H9 (cell line): Measurements from ENCODE around the gene IFNG-AS1. TPM values are rescaled to one million over a fixed set of nuclear protein-coding genes. Genes with fewer than 3 reads are reported as not detected.

Experiments used
- DNase-seq: peaks from one replicate; pipeline ENCODE4 v3.0.0-alpha.2; 2017
- H2AFZ ChIP-seq: one replicate; pipeline ENCODE4 v1.6.1; 2013; ENCODE audit warnings: mild to moderate bottlenecking, low read length, control low read depth, moderate library complexity
- H2AK5ac ChIP-seq: 2 replicates; pipeline ENCODE4 v1.6.1; 2013; ENCODE audit warnings: low read length, control low read depth, mixed read lengths; ENCODE audit not compliant: insufficient read length
- H2BK120ac ChIP-seq: one replicate; pipeline ENCODE4 v1.6.1; 2013; ENCODE audit warnings: low read depth, mild to moderate bottlenecking, low read length, control low read depth, inconsistent platforms; ENCODE audit not compliant: poor library complexity, severe bottlenecking
- H2BK12ac ChIP-seq: 2 replicates; pipeline ENCODE4 v1.6.1; 2013; ENCODE audit warnings: low read length, control low read depth, mixed read lengths, low read depth; ENCODE audit not compliant: insufficient read length
- H2BK15ac ChIP-seq: 2 replicates; pipeline ENCODE4 v1.6.1; 2013; ENCODE audit warnings: low read depth, low read length, control low read depth
- H2BK20ac ChIP-seq: one replicate; pipeline ENCODE4 v1.6.1; 2013; ENCODE audit warnings: low read depth, mild to moderate bottlenecking, low read length, control low read depth, inconsistent platforms; ENCODE audit not compliant: poor library complexity, severe bottlenecking
- H2BK5ac ChIP-seq: 2 replicates; pipeline ENCODE4 v1.6.1; 2013; ENCODE audit warnings: low read length, control low read depth, mixed read lengths; ENCODE audit not compliant: insufficient read length
- H3K14ac ChIP-seq: 2 replicates; pipeline ENCODE4 v1.6.1; 2013; ENCODE audit warnings: low read length, control low read depth; ENCODE audit not compliant: insufficient read depth
- H3K18ac ChIP-seq: 2 replicates; pipeline ENCODE4 v1.6.1; 2013; ENCODE audit warnings: low read depth, mild to moderate bottlenecking, mixed read lengths, low read length, control low read depth; ENCODE audit not compliant: insufficient read length
- H3K23ac ChIP-seq: 2 replicates; pipeline ENCODE4 v1.6.1; 2013; ENCODE audit warnings: low read length, control low read depth, mixed read lengths, low read depth; ENCODE audit not compliant: insufficient read length
- H3K23me2 ChIP-seq: 2 replicates; pipeline ENCODE4 v1.6.1; 2013; ENCODE audit warnings: low read depth, mild to moderate bottlenecking, mixed read lengths, low read length, control low read depth; ENCODE audit not compliant: insufficient read length, poor library complexity, severe bottlenecking
- H3K27ac ChIP-seq: 2 replicates; pipeline ENCODE4 v1.5.1; 2013; ENCODE audit warnings: low read length, control low read depth, mixed read lengths, low read depth; ENCODE audit not compliant: insufficient read length
- H3K27me3 ChIP-seq: 2 replicates; pipeline ENCODE4 v1.6.1; 2013; ENCODE audit warnings: low read length, control low read depth, inconsistent platforms; ENCODE audit not compliant: insufficient read depth
- H3K4ac ChIP-seq: 2 replicates; pipeline ENCODE4 v1.6.1; 2013; ENCODE audit warnings: low read depth, mild to moderate bottlenecking, control low read depth, inconsistent platforms, low read length, moderate library complexity
- H3K4me1 ChIP-seq: 2 replicates; pipeline ENCODE4 v1.6.1; 2013; ENCODE audit warnings: low read length, control low read depth, inconsistent platforms; ENCODE audit not compliant: insufficient read depth
- H3K4me2 ChIP-seq: 2 replicates; pipeline ENCODE4 v1.6.1; 2013; ENCODE audit warnings: low read length, control low read depth, mixed read lengths; ENCODE audit not compliant: insufficient read length, insufficient read depth
- H3K56ac ChIP-seq: 2 replicates; pipeline ENCODE4 v1.6.1; 2013; ENCODE audit warnings: low read depth, mild to moderate bottlenecking, mixed read lengths, low read length, control low read depth; ENCODE audit not compliant: insufficient read length
- H3K79me1 ChIP-seq: 2 replicates; pipeline ENCODE4 v1.6.1; 2013; ENCODE audit warnings: low read depth, mild to moderate bottlenecking, moderate library complexity, low read length, control low read depth, inconsistent platforms; ENCODE audit not compliant: insufficient read depth, poor library complexity, severe bottlenecking
- H3K79me2 ChIP-seq: 2 replicates; pipeline ENCODE4 v1.6.1; 2013; ENCODE audit warnings: low read length, control low read depth, inconsistent platforms; ENCODE audit not compliant: insufficient read depth
- H3K9ac ChIP-seq: 2 replicates; pipeline ENCODE4 v1.6.1; 2013; ENCODE audit warnings: low read length, control low read depth, mixed read lengths; ENCODE audit not compliant: insufficient read length; ENCODE audit errors: extremely low read depth
- H3K9me3 ChIP-seq: one replicate; pipeline ENCODE4 v1.6.1; 2013; ENCODE audit warnings: low read depth, low read length, inconsistent platforms; ENCODE audit not compliant: control insufficient read depth
- H3T11ph ChIP-seq: one replicate; pipeline ENCODE4 v1.6.1; 2013; ENCODE audit warnings: mild to moderate bottlenecking, low read length, control low read depth, inconsistent platforms
- H4K20me1 ChIP-seq: one replicate; pipeline ENCODE4 v1.6.1; 2013; ENCODE audit not compliant: control insufficient read depth, insufficient read length, insufficient read depth
- H4K5ac ChIP-seq: 2 replicates; pipeline ENCODE4 v1.6.1; 2013; ENCODE audit warnings: low read depth, mild to moderate bottlenecking, mixed read lengths, low read length, control low read depth; ENCODE audit not compliant: insufficient read length
- H4K8ac ChIP-seq: replicated peaks from 2 replicates; pipeline ENCODE4 v1.6.1; 2013; ENCODE audit warnings: low read length, control low read depth, mixed read lengths, low read depth; ENCODE audit not compliant: insufficient read length
- H4K91ac ChIP-seq: 2 replicates; pipeline ENCODE4 v1.6.1; 2013; ENCODE audit warnings: low read depth, mild to moderate bottlenecking, moderate library complexity, mixed read lengths, low read length, control low read depth; ENCODE audit not compliant: insufficient read length
- H3K27ac Mint-ChIP-seq, 3 experiments: 2 replicates in 2 of 3; 3 replicates in 1 of 3; pipeline ENCODE4 v1.8.0; 2020 to 2021; ENCODE audit warnings: mixed read lengths in 3 of 3, mild to moderate bottlenecking in 1 of 3, moderate library complexity in 1 of 3
- H3K27me3 Mint-ChIP-seq: 2 replicates; pipeline ENCODE4 v1.8.0; 2021; ENCODE audit warnings: low read depth, mild to moderate bottlenecking, moderate library complexity, mixed read lengths
- H3K36me3 Mint-ChIP-seq, 3 experiments: 2 replicates in 2 of 3; 3 replicates in 1 of 3; pipeline ENCODE4 v1.8.0; 2020 to 2021; ENCODE audit warnings: low read depth in 3 of 3, mixed read lengths in 3 of 3; ENCODE audit not compliant: insufficient read depth in 1 of 3
- H3K4me1 Mint-ChIP-seq, 2 experiments: 2 replicates each; pipeline ENCODE4 v1.8.0; 2020; ENCODE audit warnings: mixed read lengths in 2 of 2
- H3K4me3 Mint-ChIP-seq, 2 experiments: 2 replicates in 1 of 2; 3 replicates in 1 of 2; pipeline ENCODE4 v1.8.0; 2020 to 2021; ENCODE audit warnings: mild to moderate bottlenecking in 2 of 2, mixed read lengths in 2 of 2, moderate library complexity in 1 of 2
- H3K9me3 Mint-ChIP-seq, 2 experiments: 2 replicates in 1 of 2; 3 replicates in 1 of 2; pipeline ENCODE4 v1.8.0; 2020; ENCODE audit warnings: mild to moderate bottlenecking in 2 of 2, mixed read lengths in 2 of 2, moderate library complexity in 1 of 2
- CTCF ChIP-seq: fragments of 200-600 bp; sonication (generic); conservative IDR thresholded peaks from 3 replicates; pipeline ENCODE4 v1.8.0; 2021; ENCODE audit warnings: antibody characterized with exemption, mild to moderate bottlenecking
- WGBS: extraction: QIAGEN DNeasy Blood & Tissue Kit; methylation state at CpG from one replicate; pipeline ENCODE4 v1.1.7; 2013; ENCODE audit warnings: missing lambda C conversion rate, low lambda C conversion rate, mixed read lengths; ENCODE audit not compliant: insufficient read length; ENCODE audit errors: extremely low coverage; 5-methylcytosine and 5-hydroxymethylcytosine counted together
- total RNA-seq: library from RNA; stranded (reverse); gene quantifications from 2 replicates; pipeline ENCODE4 v1.2.1, GENCODE V29; 2021

Gene IFNG-AS1
- total RNA-seq, 1 experiment from 2014 or later, result not detected

- Histone ChIP-seq H3K4me2 (no peak overlapping the region), H3K14ac (no peak overlapping the region), H3K23ac (no peak overlapping the region), H3K4ac (no peak overlapping the region), H3K18ac (no peak overlapping the region), H4K8ac (no peak overlapping the region), H2AFZ (no peak overlapping the region), H2BK5ac (no peak overlapping the region), H3K27ac (no peak overlapping the region), H4K20me1 (no peaks in the 10 kb centered on the region), H3K79me1 (no peaks in the 10 kb centered on the region), H3K9me3 (no peaks in the 10 kb centered on the region), H3K56ac (no peak overlapping the region), H2BK120ac (no peak overlapping the region), H3T11ph (no peak overlapping the region), H2BK20ac (no peak overlapping the region), H3K27me3 (no peaks in the 10 kb centered on the region), H2AK5ac (no peak overlapping the region), H4K5ac (no peak overlapping the region), H2BK12ac (no peak overlapping the region), H2BK15ac (no peak overlapping the region), H3K79me2 (no peaks in the 10 kb centered on the region), H4K91ac (no peak overlapping the region), H3K23me2 (no peaks in the 10 kb centered on the region), H3K4me1 (no peaks in the 10 kb centered on the region), H3K9ac (no peak overlapping the region)
- no peak for DNase-seq
- Mint-ChIP-seq H3K9me3 (no peaks in the 10 kb centered on the region; a peak in 1 of 5 replicates), H3K4me3 (no peak overlapping the region), H3K4me1 (peaks cover 3 to 4% of the 10 kb centered on the region in 2 experiments; a peak in 1 of 4 replicates), H3K27me3 (no peaks in the 10 kb centered on the region), H3K36me3 (no peaks in the 10 kb centered on the region), H3K27ac (no peak overlapping the region)
- TF ChIP-seq CTCF, result no peak
- WGBS, result no CpG with 5 or more reads among the region's 1 CpG
Measured at GRCh38 chr12:67988601-67989021, 636 bp upstream of the IFNG-AS1 start.
